Measurements from ENCODE around the gene IGDCC3.

The IGDCC3 gene

DNA sequence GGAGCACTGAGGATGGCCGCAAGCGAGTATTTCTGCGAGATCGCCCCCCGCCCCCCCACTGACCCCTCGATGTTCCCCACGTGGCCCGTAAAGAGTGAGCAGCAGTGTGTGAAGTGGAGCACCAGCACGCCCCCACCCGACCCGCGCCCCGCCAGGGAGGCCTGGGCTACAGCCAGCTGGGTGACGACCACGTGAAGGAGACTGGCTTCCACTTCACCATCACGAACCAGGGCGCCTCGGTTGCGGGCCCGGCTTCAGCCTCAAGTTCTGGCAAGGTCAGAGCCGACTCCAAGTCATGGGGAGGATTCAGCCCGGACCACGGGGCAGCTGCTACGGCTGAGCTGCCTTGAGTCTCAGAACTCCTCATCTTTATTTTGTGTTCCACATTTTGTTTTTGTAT, 75.7 kb downstream of the IGDCC3 start:
- Histone ChIP-seq H3K9ac (ENCODE audit: low read length) (no peak overlapping the region), H4K20me1 (ENCODE audit: insufficient read depth, low read length) (no peaks in the 10 kb centered on the region), H3K4me1 (ENCODE audit: insufficient read depth, low read length, severe bottlenecking) (peaks cover 37% of the 10 kb centered on the region), H3F3A (ENCODE audit: insufficient read depth, low read length) (peaks cover 6% of the 10 kb centered on the region), H3K4me3 (ENCODE audit: low read depth, low read length, poor library complexity, severe bottlenecking) (no peak overlapping the region), H3K9me3 (ENCODE audit: low read length) (no peaks in the 10 kb centered on the region), H3K36me3 (ENCODE audit: insufficient read depth, low read length) (no peaks in the 10 kb centered on the region), H3K79me2 (ENCODE audit: insufficient read depth, low read length) (no peaks in the 10 kb centered on the region), H3K27me3 (ENCODE audit: insufficient read depth, low read length) (no peaks in the 10 kb centered on the region), H2AFZ (ENCODE audit: low read length) (no peak overlapping the region), H3K9me2 (ENCODE audit: low read depth, low read length) (no peaks in the 10 kb centered on the region), H3K27ac (ENCODE audit: low read depth, low read length, poor library complexity, severe bottlenecking) (no peak overlapping the region), H3K4me2 (ENCODE audit: low read length) (no peak overlapping the region)
- TF ChIP-seq EZH2 (IDR thresholded peaks at IDR 0.05; ENCODE audit: borderline replicate concordance, low read length), result no peak
- TF ChIP-seq, protein P1, sequence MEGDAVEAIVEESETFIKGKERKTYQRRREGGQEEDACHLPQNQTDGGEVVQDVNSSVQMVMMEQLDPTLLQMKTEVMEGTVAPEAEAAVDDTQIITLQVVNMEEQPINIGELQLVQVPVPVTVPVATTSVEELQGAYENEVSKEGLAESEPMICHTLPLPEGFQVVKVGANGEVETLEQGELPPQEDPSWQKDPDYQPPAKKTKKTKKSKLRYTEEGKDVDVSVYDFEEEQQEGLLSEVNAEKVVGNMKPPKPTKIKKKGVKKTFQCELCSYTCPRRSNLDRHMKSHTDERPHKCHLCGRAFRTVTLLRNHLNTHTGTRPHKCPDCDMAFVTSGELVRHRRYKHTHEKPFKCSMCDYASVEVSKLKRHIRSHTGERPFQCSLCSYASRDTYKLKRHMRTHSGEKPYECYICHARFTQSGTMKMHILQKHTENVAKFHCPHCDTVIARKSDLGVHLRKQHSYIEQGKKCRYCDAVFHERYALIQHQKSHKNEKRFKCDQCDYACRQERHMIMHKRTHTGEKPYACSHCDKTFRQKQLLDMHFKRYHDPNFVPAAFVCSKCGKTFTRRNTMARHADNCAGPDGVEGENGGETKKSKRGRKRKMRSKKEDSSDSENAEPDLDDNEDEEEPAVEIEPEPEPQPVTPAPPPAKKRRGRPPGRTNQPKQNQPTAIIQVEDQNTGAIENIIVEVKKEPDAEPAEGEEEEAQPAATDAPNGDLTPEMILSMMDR (IDR thresholded peaks at IDR 0.05; ENCODE audit: low read length), result no peak

DNA sequence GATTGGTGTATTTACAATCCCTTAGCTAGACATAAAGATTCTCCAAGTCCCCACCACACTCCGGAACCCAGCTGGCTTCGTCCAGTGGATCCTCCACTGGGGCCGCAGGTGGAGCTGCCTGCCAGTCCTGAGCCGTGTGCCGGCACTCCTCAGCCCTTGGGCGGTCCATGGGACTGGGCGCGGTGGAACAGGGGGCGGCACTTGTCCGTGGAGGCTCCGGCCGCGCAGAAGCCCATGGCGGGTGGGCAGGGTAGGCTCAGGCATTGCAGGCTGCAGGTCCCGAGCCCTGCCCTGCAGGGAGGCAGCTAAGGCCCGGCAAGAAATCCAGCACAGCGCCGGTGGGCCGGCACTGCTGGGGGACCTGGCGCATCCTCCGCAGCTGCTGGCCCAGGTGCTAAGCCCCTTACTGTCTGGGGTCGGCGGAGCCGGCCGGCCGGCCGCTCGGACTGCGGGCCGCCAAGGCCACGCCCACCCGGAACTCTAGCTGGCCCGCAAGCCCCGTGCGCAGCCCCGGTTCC, 76.8 kb downstream of the IGDCC3 start:
- H4K20me1 ChIP-seq (ENCODE audit: insufficient read depth, low read length), result no peaks in the 10 kb centered on the region
- H3K27ac ChIP-seq (ENCODE audit: low read depth, low read length, poor library complexity, severe bottlenecking), result no peak overlapping the region
- H3F3A ChIP-seq (ENCODE audit: insufficient read depth, low read length), result peaks cover 6% of the 10 kb centered on the region
- TF ChIP-seq, protein P1 (IDR thresholded peaks at IDR 0.05; ENCODE audit: low read length), result no peak
- no peak for TF ChIP-seq EZH2 (IDR thresholded peaks at IDR 0.05; ENCODE audit: borderline replicate concordance, low read length)
- H3K4me2 ChIP-seq (ENCODE audit: low read length), result no peak overlapping the region
- H3K27me3 ChIP-seq (ENCODE audit: insufficient read depth, low read length), result no peaks in the 10 kb centered on the region
- no peaks in the 10 kb centered on the region for H3K36me3 ChIP-seq (ENCODE audit: insufficient read depth, low read length)
- no peak overlapping the region for H3K4me3 ChIP-seq (ENCODE audit: low read depth, low read length, poor library complexity, severe bottlenecking)
- no peaks in the 10 kb centered on the region for H3K9me3 ChIP-seq (ENCODE audit: low read length)
- no peaks in the 10 kb centered on the region for H3K79me2 ChIP-seq (ENCODE audit: insufficient read depth, low read length)
- H3K4me1 ChIP-seq (ENCODE audit: insufficient read depth, low read length, severe bottlenecking), result peaks cover 47% of the 10 kb centered on the region
- no peaks in the 10 kb centered on the region for H3K9me2 ChIP-seq (ENCODE audit: low read depth, low read length)
- H2AFZ ChIP-seq (ENCODE audit: low read length), result no peak overlapping the region
- H3K9ac ChIP-seq (ENCODE audit: low read length), result no peak overlapping the region

DNA sequence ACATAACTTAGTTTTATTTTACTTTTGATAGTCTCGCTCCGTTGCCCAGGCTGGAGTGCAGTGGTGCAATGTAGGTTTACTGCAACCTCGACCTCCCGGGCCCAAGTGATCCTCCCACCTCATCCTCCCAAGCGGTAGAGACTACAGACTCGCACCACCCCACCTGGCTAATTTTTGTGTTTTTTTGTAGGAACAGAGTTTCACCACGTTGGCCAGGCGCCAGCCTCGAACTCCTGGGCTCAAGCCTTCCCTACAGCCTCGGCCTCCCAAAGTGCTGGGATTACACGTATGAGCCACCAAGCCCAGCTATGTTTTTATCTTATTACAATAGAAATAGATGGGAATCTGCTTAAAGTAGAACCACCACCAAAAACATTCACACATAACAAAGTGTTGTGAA, 79.1 kb downstream of the IGDCC3 start:
- Histone ChIP-seq H3K36me3 (ENCODE audit: insufficient read depth, low read length) (no peaks in the 10 kb centered on the region), H3F3A (ENCODE audit: insufficient read depth, low read length) (no peaks in the 10 kb centered on the region), H3K27ac (ENCODE audit: low read depth, low read length, poor library complexity, severe bottlenecking) (no peak overlapping the region), H3K4me3 (ENCODE audit: low read depth, low read length, poor library complexity, severe bottlenecking) (no peak overlapping the region), H3K79me2 (ENCODE audit: insufficient read depth, low read length) (no peaks in the 10 kb centered on the region), H3K9ac (ENCODE audit: low read length) (no peak overlapping the region), H3K9me2 (ENCODE audit: low read depth, low read length) (no peaks in the 10 kb centered on the region), H3K9me3 (ENCODE audit: low read length) (no peaks in the 10 kb centered on the region), H4K20me1 (ENCODE audit: insufficient read depth, low read length) (no peaks in the 10 kb centered on the region), H3K27me3 (ENCODE audit: insufficient read depth, low read length) (no peaks in the 10 kb centered on the region), H3K4me2 (ENCODE audit: low read length) (no peak overlapping the region), H3K4me1 (ENCODE audit: insufficient read depth, low read length, severe bottlenecking) (peaks cover 42% of the 10 kb centered on the region), H2AFZ (ENCODE audit: low read length) (no peak overlapping the region)
- TF ChIP-seq, protein P1 (IDR thresholded peaks at IDR 0.05; ENCODE audit: low read length), result no peak
- TF ChIP-seq EZH2 (IDR thresholded peaks at IDR 0.05; ENCODE audit: borderline replicate concordance, low read length), result no peak
